B cell (primary cell): ENCODE data around the gene ABLIM3. TPM values are rescaled to one million over a fixed set of nuclear protein-coding genes. Genes with fewer than 3 reads are reported as not detected.

Experiments used
- ATAC-seq: fragments of 200-7000 bp; cut with Tn5 transposase; one replicate; pipeline ENCODE4 v1.10.0; 2021; ENCODE audit warnings: low read depth, mild to moderate bottlenecking, moderate number of reproducible peaks, moderate library complexity
- CTCF ChIA-PET: fragments of 350-600 bp; sonication (Branson Sonifier 250); formaldehyde crosslinking; loops from one replicate; lab custom pipeline; 2021; ENCODE audit warnings: antibody characterized with exemption, inconsistent platforms; lab: Charles Lee
- POLR2A ChIA-PET: fragments of 350-600 bp; sonication (Branson Sonifier 250); formaldehyde crosslinking; loops from one replicate; lab custom pipeline; 2021; ENCODE audit warnings: antibody characterized with exemption; lab: Charles Lee
- DNase-seq: peaks from one replicate; pipeline ENCODE4 v3.0.0; 2013
- H2AFZ ChIP-seq: 2 replicates; pipeline ENCODE4 v1.6.1; 2012; ENCODE audit warnings: mild to moderate bottlenecking, low read depth, low read length; ENCODE audit not compliant: insufficient read depth, poor library complexity, severe bottlenecking
- H3K27ac ChIP-seq, 2 donors: 1 replicate in 1 of 2; 2 replicates in 1 of 2; pipeline ENCODE4 v1.5.1; 2012 to 2013; ENCODE audit warnings: low read length in 2 of 2, mild to moderate bottlenecking in 2 of 2, moderate library complexity in 1 of 2
- H3K27me3 ChIP-seq, 4 experiments: fragments of 200-600 bp in 1 of 4; sonication (generic) in 1 of 4; replicated peaks in 1 of 4; 1 replicate in 2 of 4; 2 replicates in 2 of 4; pipeline versions ENCODE4 v1.6.1 to v1.7.0; 2013 to 2016; ENCODE audit warnings: low read length in 3 of 4, mild to moderate bottlenecking in 2 of 4, mixed read lengths in 1 of 4, moderate library complexity in 1 of 4; ENCODE audit not compliant: insufficient read depth in 4 of 4, control insufficient read depth in 3 of 4; ENCODE audit errors: control extremely low read depth in 1 of 4
- H3K36me3 ChIP-seq, 2 experiments: replicated peaks in 1 of 2; 1 replicate in 1 of 2; 2 replicates in 1 of 2; pipeline versions ENCODE4 v1.6.1 to v1.7.1; 2013; ENCODE audit warnings: low read length in 1 of 2; ENCODE audit not compliant: insufficient read depth in 2 of 2, control insufficient read depth in 1 of 2; ENCODE audit errors: control extremely low read depth in 1 of 2, extremely low read depth in 1 of 2
- H3K4me1 ChIP-seq, 2 donors: fragments of 200-600 bp in 1 of 2; sonication (generic) in 1 of 2; 1 replicate in 1 of 2; 2 replicates in 1 of 2; pipeline versions ENCODE4 v1.5.1 to v1.6.1; 2013 to 2017; ENCODE audit warnings: low read length in 2 of 2; ENCODE audit not compliant: control insufficient read depth in 2 of 2, insufficient read depth in 2 of 2
- H3K4me2 ChIP-seq: replicated peaks from 2 replicates; pipeline ENCODE3; 2012; ENCODE audit warnings: mild to moderate bottlenecking, low read depth, low read length; ENCODE audit not compliant: poor library complexity, severe bottlenecking
- H3K4me3 ChIP-seq, 5 experiments: fragments of 200-600 bp in 1 of 5; sonication (generic) in 1 of 5; 1 replicate in 3 of 5; 2 replicates in 2 of 5; pipeline versions ENCODE4 v1.5.1 to v1.7.0; 2011 to 2016; ENCODE audit warnings: low read length in 4 of 5, mild to moderate bottlenecking in 4 of 5, low read depth in 2 of 5, control low read depth in 1 of 5, moderate library complexity in 1 of 5; ENCODE audit not compliant: insufficient read depth in 1 of 5; ENCODE audit errors: control extremely low read depth in 1 of 5, extremely low read depth in 1 of 5
- H3K79me2 ChIP-seq: fragments of 200-600 bp; sonication (generic); one replicate; pipeline ENCODE4 v1.6.0; 2016; ENCODE audit warnings: low read length; ENCODE audit not compliant: control insufficient read depth, insufficient read depth
- H3K9ac ChIP-seq: fragments of 200-600 bp; sonication (generic); 2 replicates; pipeline ENCODE4 v1.6.1; 2017; ENCODE audit warnings: mild to moderate bottlenecking, low read length, moderate library complexity
- H3K9me3 ChIP-seq, 3 donors: one replicate each; pipeline versions ENCODE4 v1.6.1 to v1.7.1; 2013; ENCODE audit warnings: low read length in 2 of 3; ENCODE audit not compliant: control insufficient read depth in 2 of 3, insufficient read depth in 1 of 3; ENCODE audit errors: control extremely low read depth in 1 of 3
- H4K20me1 ChIP-seq: 2 replicates; pipeline ENCODE4 v1.6.0; 2012; ENCODE audit warnings: mild to moderate bottlenecking, low read length; ENCODE audit not compliant: insufficient read depth, control insufficient read depth, poor library complexity, severe bottlenecking
- H3K27ac Mint-ChIP-seq: one replicate; pipeline ENCODE4 v1.8.0; 2021; ENCODE audit warnings: mixed read lengths
- H3K27me3 Mint-ChIP-seq: one replicate; pipeline ENCODE4 v1.8.0; 2021; ENCODE audit warnings: mixed read lengths
- H3K4me1 Mint-ChIP-seq: one replicate; pipeline ENCODE4 v1.8.0; 2021; ENCODE audit warnings: mixed read lengths
- H3K4me3 Mint-ChIP-seq: one replicate; pipeline ENCODE4 v1.8.0; 2021; ENCODE audit warnings: mixed read lengths
- H3K9me3 Mint-ChIP-seq: one replicate; pipeline ENCODE4 v1.8.0; 2022; ENCODE audit warnings: mixed read lengths; ENCODE audit not compliant: insufficient read depth
- EZH2 ChIP-seq: IDR thresholded peaks from 2 replicates; pipeline ENCODE4 v1.6.1; 2012; ENCODE audit warnings: borderline replicate concordance, low read depth, mild to moderate bottlenecking, moderate library complexity, low read length; ENCODE audit not compliant: insufficient read depth, poor library complexity, severe bottlenecking
- WGBS: methylation state at CpG from one replicate; pipeline ENCODE4 v1.1.5; 2013; ENCODE audit warnings: missing lambda C conversion rate; ENCODE audit not compliant: insufficient coverage; 5-methylcytosine and 5-hydroxymethylcytosine counted together
- intact Hi-C: fragments of 100-400 bp; cut with micrococcal nuclease; formaldehyde crosslinking; loops from one replicate; pipeline ENCODE4 v1.10.0; 2022
- polyA plus RNA-seq: library from polyadenylated mRNA; depleted of rRNA; stranded (reverse); fragments of >200 nt; gene quantifications from 2 replicates; pipeline ENCODE4 v1.2.3, GENCODE V29; 2012
- total RNA-seq, 2 donors: library from RNA; stranded (reverse); fragments of 120-200 nt in 1 of 2; gene quantifications; 1 replicate in 1 of 2; 2 replicates in 1 of 2; pipeline versions ENCODE4 v1.2.3 to v1.2.4, GENCODE V29; 2013 to 2022
- TF ChIP-seq, protein P1 (sequence below): fragments of 200-600 bp; IDR thresholded peaks from one replicate; pipeline ENCODE4 v1.8.0; 2022; ENCODE audit warnings: antibody characterized with exemption, mild to moderate bottlenecking

The ABLIM3 gene
- total and polyA plus RNA-seq, 2 donors (not counting 1 experiment from before 2014, with no cell fraction given), result not detected

DNA sequence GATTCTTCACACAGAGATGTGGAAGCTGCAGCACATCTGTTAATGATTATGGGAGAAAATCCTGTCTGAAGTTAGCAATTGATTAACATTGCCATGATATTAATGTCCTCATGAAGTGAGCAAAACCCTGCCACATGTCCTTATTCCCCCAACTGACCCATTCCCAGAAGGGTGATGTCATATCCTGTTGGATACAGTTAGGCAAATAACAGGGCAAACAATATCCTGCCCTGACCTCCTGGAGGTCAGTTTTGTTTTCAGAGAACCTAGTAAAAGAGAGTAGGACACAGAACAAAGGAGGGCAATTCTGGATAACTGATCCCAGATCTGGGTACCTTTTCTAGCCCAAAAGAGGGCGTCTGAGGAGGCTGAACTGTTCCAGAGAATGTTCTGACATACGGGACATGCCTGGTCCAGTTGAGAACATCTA is 11.0 kb downstream of the ABLIM3 start:
- Histone ChIP-seq H3K4me2 (no peak overlapping the region), H2AFZ (no peak overlapping the region), H3K36me3 (no peaks in the 10 kb centered on the region), H4K20me1 (no peaks in the 10 kb centered on the region), H3K79me2 (no peaks in the 10 kb centered on the region), H3K4me1 (no peaks in the 10 kb centered on the region), H3K4me3 (no peak overlapping the region), H3K27ac (no peak overlapping the region), H3K9me3 (peaks cover 0 to 2% (median 0%) of the 10 kb centered on the region in 3 donors), H3K27me3 (peaks cover 0 to 5% (median 2%) of the 10 kb centered on the region in 4 experiments), H3K9ac (no peak overlapping the region)
- no peak for ATAC-seq
- ChIA-PET CTCF (interaction anchor here (0.6 to 1.1 kb wide), 3 partner anchors 13 to 972 kb away, joined by 3 read pairs; no protein-coding TSS in a partner anchor), POLR2A (no interaction called here)
- TF ChIP-seq EZH2, result no peak
- TF ChIP-seq, protein P1, sequence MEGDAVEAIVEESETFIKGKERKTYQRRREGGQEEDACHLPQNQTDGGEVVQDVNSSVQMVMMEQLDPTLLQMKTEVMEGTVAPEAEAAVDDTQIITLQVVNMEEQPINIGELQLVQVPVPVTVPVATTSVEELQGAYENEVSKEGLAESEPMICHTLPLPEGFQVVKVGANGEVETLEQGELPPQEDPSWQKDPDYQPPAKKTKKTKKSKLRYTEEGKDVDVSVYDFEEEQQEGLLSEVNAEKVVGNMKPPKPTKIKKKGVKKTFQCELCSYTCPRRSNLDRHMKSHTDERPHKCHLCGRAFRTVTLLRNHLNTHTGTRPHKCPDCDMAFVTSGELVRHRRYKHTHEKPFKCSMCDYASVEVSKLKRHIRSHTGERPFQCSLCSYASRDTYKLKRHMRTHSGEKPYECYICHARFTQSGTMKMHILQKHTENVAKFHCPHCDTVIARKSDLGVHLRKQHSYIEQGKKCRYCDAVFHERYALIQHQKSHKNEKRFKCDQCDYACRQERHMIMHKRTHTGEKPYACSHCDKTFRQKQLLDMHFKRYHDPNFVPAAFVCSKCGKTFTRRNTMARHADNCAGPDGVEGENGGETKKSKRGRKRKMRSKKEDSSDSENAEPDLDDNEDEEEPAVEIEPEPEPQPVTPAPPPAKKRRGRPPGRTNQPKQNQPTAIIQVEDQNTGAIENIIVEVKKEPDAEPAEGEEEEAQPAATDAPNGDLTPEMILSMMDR, result no peak
- no peak for DNase-seq
- Mint-ChIP-seq H3K4me3 (no peak overlapping the region), H3K27me3 (peaks cover 26% of the 10 kb centered on the region), H3K27ac (no peak overlapping the region), H3K4me1 (no peaks in the 10 kb centered on the region), H3K9me3 (no peaks in the 10 kb centered on the region)
- intact Hi-C loops, result no loop called here
- 50% methylated on average over 1 of the region's 2 CpGs for WGBS

DNA sequence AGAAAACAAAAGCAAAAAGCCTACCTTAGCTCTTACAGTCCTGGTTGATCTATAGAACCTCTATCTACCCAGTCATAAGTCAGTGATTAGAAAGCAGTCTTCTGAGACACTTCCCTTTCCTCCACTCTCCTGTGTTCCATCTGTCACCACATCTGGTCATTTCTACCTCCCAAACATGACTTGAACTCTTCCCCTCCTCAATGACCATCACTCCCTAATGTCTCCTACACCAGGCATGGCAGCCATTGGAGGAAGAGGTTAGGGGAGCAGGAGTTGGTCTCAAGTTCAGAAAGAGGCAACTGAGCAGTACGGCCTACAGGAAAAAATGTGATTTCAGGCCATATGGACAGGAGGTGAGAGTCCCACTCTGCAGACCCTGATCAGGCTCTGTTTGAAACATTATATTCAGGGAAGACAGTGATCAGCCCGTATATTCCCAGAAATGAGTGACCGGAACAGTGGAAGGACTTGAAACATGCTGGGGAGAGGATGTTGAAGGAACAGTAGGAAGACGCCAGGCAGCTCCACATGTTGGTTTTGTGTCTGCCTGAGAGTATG is 12.0 kb downstream of the ABLIM3 start:
- no peaks in the 10 kb centered on the region for H3K4me1 ChIP-seq
- intact Hi-C loops, result no loop called here
- POLR2A ChIA-PET, result no interaction called here
- no peak overlapping the region for H3K4me2 ChIP-seq
- 82% methylated on average over 3 of the region's 4 CpGs for whole genome bisulfite sequencing
- no peak overlapping the region for H3K4me3 ChIP-seq
- Mint-ChIP-seq H3K4me3 (no peak overlapping the region), H3K27ac (no peak overlapping the region), H3K9me3 (no peaks in the 10 kb centered on the region), H3K4me1 (no peaks in the 10 kb centered on the region), H3K27me3 (peaks cover 33% of the 10 kb centered on the region)
- H3K79me2 ChIP-seq, result no peaks in the 10 kb centered on the region
- H2AFZ ChIP-seq, result no peak overlapping the region
- no peak for TF ChIP-seq EZH2
- TF ChIP-seq, protein P1, result no peak
- no peak for ATAC-seq
- peaks cover 0 to 5% (median 2%) of the 10 kb centered on the region in 4 experiments for H3K27me3 ChIP-seq
- H3K9ac ChIP-seq, result no peak overlapping the region
- H3K36me3 ChIP-seq, result no peaks in the 10 kb centered on the region
- CTCF ChIA-PET, result interaction anchor here (1.0 to 1.1 kb wide), 2 partner anchors 14 to 31 kb away, joined by 3 read pairs; no protein-coding TSS in a partner anchor
- H3K27ac ChIP-seq, result no peak overlapping the region
- DNase-seq, result no peak
- no peaks in the 10 kb centered on the region for H4K20me1 ChIP-seq
- peaks cover 0 to 2% (median 0%) of the 10 kb centered on the region in 3 donors for H3K9me3 ChIP-seq
